Stomach (tissue), 9 donors: ENCODE data around the gene PCA3. TPM values are rescaled to one million over a fixed set of nuclear protein-coding genes. Genes with fewer than 3 reads are reported as not detected.

Source experiments
- DNase-seq, 2 donors: peaks; one replicate each; pipeline versions ENCODE4 v3.0.0 to v3.0.0-alpha.2; 2013 to 2019
- H3K27ac ChIP-seq, 5 donors: fragments of 200-600 bp in 4 of 5; sonication (generic) in 4 of 5; one replicate each; pipeline ENCODE4 v1.5.1; 2013 to 2019; ENCODE audit warnings: mild to moderate bottlenecking in 1 of 5, moderate library complexity in 1 of 5
- H3K27me3 ChIP-seq, 3 donors: fragments of 200-600 bp; sonication (generic); one replicate each; pipeline ENCODE4 v1.5.1; 2017 to 2019; ENCODE audit warnings: mixed run types in 1 of 3
- H3K36me3 ChIP-seq, 4 donors: fragments of 200-600 bp; sonication (generic); 1 replicate in 3 of 4; 2 replicates in 1 of 4; pipeline ENCODE4 v1.5.1; 2016 to 2019
- H3K4me1 ChIP-seq, 4 donors: fragments of 200-600 bp; sonication (generic); one replicate each; pipeline ENCODE4 v1.5.1; 2016 to 2019
- H3K4me3 ChIP-seq, 4 donors: fragments of 200-600 bp; sonication (generic) in 3 of 4; one replicate each; pipeline ENCODE4 v1.5.1; 2016 to 2019; ENCODE audit warnings: mild to moderate bottlenecking in 1 of 4
- H3K9me3 ChIP-seq, 4 donors: fragments of 200-600 bp; sonication (generic); one replicate each; pipeline ENCODE4 v1.5.1; 2016 to 2019
- EP300 ChIP-seq: sonication (generic); formaldehyde crosslinking; IDR thresholded peaks from one replicate; pipeline ENCODE4 v1.6.1; 2017; ENCODE audit warnings: antibody characterized with exemption
- POLR2A ChIP-seq, 4 donors: fragments of 450-650 bp; IDR thresholded peaks; one replicate each; pipeline ENCODE4 v1.6.1; 2016; ENCODE audit warnings: antibody characterized with exemption in 4 of 4, control low read depth in 2 of 4, mild to moderate bottlenecking in 1 of 4, moderate library complexity in 1 of 4
- POLR2AphosphoS5 ChIP-seq, 3 donors: sonication (generic); formaldehyde crosslinking; IDR thresholded peaks; one replicate each; pipeline ENCODE4 v1.6.1; 2016; ENCODE audit warnings: antibody characterized with exemption in 3 of 3
- WGBS, 5 donors: extraction: QIAGEN DNeasy Blood & Tissue Kit in 3 of 5; methylation state at CpG; one replicate each; pipeline versions ENCODE4 v1.1.5 to v1.1.7; 2013 to 2018; 5-methylcytosine and 5-hydroxymethylcytosine counted together
- intact Hi-C: fragments of 100-400 bp; cut with DNase I; formaldehyde crosslinking; loops from one replicate; pipeline ENCODE4 v1.15.1; 2023; ENCODE audit warnings: low total_unique reads
- polyA plus RNA-seq, 3 donors: library from polyadenylated mRNA; stranded (reverse); fragments of 200-250 nt; gene quantifications; one replicate each; pipeline ENCODE4 v1.2.3, GENCODE V29; 2013
- total RNA-seq, 5 donors: library from RNA; depleted of rRNA; stranded (reverse); fragments of >200 nt; gene quantifications; one replicate each; pipeline versions ENCODE4 v1.1.0 to v1.2.3, GENCODE V29; 2014 to 2016
- TF ChIP-seq, protein P1 (sequence below), 7 experiments: fragments of 450-650 bp in 4 of 7; fragments of 200-600 bp in 3 of 7; sonication (generic) in 3 of 7; IDR thresholded peaks; one replicate each; pipeline ENCODE4 v1.5.1; 2016 to 2019; ENCODE audit warnings: antibody characterized with exemption in 7 of 7, control low read depth in 2 of 7, mild to moderate bottlenecking in 1 of 7
- donor health status: healthy with polysubstance abuse.
- donor health status: Bipolar disorder and iron deficiency.
- donor health status: healthy.

PCA3 gene
- total and polyA plus RNA-seq, 8 donors, result 0.45 to 0.73 TPM; not detected in 6

DNA sequence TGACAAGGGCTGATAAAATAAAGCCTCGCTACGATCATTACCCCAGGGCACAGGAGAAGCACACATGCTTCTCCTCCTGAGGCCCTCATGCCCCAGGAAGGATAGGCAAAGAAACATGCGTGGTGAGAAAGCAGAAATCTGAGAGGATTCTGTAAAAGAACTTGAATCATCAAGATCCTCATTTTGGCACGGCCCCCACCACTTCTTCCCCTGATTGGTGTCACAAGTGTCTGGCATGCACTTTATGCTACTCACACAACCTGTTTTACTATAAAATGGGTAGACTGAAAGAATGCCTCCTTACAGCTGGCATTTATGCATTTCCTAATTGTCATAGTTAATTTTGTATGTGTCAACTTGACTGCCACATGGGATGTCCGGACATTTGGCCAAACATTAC, 32.1 kb downstream of the PCA3 start:
- no peaks in the 10 kb centered on the region for H3K4me1 ChIP-seq
- no peaks in the 10 kb centered on the region for H3K36me3 ChIP-seq
- 79 to 84% (median 83%) methylated on average over 5 of the region's 5 CpGs for WGBS, 5 donors
- TF ChIP-seq, protein P1, sequence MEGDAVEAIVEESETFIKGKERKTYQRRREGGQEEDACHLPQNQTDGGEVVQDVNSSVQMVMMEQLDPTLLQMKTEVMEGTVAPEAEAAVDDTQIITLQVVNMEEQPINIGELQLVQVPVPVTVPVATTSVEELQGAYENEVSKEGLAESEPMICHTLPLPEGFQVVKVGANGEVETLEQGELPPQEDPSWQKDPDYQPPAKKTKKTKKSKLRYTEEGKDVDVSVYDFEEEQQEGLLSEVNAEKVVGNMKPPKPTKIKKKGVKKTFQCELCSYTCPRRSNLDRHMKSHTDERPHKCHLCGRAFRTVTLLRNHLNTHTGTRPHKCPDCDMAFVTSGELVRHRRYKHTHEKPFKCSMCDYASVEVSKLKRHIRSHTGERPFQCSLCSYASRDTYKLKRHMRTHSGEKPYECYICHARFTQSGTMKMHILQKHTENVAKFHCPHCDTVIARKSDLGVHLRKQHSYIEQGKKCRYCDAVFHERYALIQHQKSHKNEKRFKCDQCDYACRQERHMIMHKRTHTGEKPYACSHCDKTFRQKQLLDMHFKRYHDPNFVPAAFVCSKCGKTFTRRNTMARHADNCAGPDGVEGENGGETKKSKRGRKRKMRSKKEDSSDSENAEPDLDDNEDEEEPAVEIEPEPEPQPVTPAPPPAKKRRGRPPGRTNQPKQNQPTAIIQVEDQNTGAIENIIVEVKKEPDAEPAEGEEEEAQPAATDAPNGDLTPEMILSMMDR (IDR thresholded peaks at IDR 0.05), result no peak
- TF ChIP-seq EP300 (no peak), POLR2AphosphoS5 (IDR thresholded peaks at IDR 0.05) (no peak), POLR2A (IDR thresholded peaks at IDR 0.05) (no peak)
- H3K9me3 ChIP-seq, result no peaks in the 10 kb centered on the region
- no peak overlapping the region for H3K27ac ChIP-seq
- H3K4me3 ChIP-seq, result no peak overlapping the region
- no peak for DNase-seq
- intact Hi-C loops, result no loop called here
- peaks cover 0 to 4% (median 0%) of the 10 kb centered on the region in 3 donors for H3K27me3 ChIP-seq

DNA sequence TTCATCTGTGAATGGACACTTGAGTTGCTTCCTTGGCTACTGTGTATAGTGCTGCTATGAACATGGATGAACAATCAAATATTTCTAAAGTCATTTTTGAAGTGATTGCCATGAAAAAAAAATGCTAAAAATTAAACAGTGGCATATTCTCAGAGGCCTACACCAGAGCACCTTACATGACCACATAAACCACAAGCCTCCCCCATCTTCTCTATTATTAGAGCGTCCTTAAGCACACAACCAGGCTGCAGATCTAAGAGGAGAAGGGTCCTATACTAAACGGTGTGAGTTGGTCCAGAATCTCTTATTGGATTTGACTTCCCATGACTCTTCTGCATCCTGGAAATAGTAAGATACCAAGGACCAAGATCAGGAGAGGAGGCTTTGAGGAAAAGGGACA, 34.3 kb downstream of the PCA3 start:
- WGBS, 5 donors, result 71 to 88% (median 71%) methylated on average over 2 of the region's 2 CpGs
- H3K4me3 ChIP-seq, result no peak overlapping the region
- TF ChIP-seq EP300, result no peak
- TF ChIP-seq POLR2AphosphoS5 (IDR thresholded peaks at IDR 0.05), result no peak
- TF ChIP-seq POLR2A (IDR thresholded peaks at IDR 0.05), result no peak
- TF ChIP-seq, protein P1 (IDR thresholded peaks at IDR 0.05), result no peak
- H3K4me1 ChIP-seq, result no peaks in the 10 kb centered on the region
- DNase-seq, result no peak
- H3K27ac ChIP-seq, result no peak overlapping the region
- intact Hi-C loops, result no loop called here
- H3K9me3 ChIP-seq, result no peaks in the 10 kb centered on the region
- peaks cover 0 to 6% (median 0%) of the 10 kb centered on the region in 3 donors for H3K27me3 ChIP-seq
- H3K36me3 ChIP-seq, result no peaks in the 10 kb centered on the region

DNA sequence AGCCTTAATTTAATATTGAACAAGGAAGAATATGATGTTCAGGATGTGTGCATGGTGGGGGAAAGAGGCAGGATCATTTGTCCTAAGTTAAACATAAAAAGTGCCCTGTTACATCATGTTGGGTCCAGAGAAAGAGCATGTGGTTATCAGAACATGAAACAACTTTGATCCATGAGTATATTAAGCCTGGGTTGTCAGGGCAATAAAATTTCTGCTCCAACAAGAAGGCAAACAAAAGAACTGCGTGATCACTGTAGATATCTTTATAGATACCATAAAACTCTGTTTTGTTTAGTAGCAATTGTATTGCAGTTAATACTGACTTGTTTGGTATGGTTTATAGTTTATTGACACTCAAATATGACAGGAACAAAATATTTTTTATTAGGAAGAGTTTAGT, 35.2 kb downstream of the PCA3 start:
- no peaks in the 10 kb centered on the region for H3K9me3 ChIP-seq
- H3K36me3 ChIP-seq, result no peaks in the 10 kb centered on the region
- peaks cover 0 to 9% (median 0%) of the 10 kb centered on the region in 3 donors for H3K27me3 ChIP-seq
- 51 to 70% (median 59%) methylated on average over 1 of the region's 1 CpG for WGBS, 5 donors
- no peak for DNase-seq
- no peak overlapping the region for H3K4me3 ChIP-seq
- intact Hi-C loops, result no loop called here
- H3K4me1 ChIP-seq, result no peaks in the 10 kb centered on the region
- TF ChIP-seq POLR2A (IDR thresholded peaks at IDR 0.05), result no peak
- TF ChIP-seq, protein P1 (IDR thresholded peaks at IDR 0.05), result no peak
- TF ChIP-seq EP300, result no peak
- no peak for TF ChIP-seq POLR2AphosphoS5 (IDR thresholded peaks at IDR 0.05)
- H3K27ac ChIP-seq, result no peak overlapping the region

DNA sequence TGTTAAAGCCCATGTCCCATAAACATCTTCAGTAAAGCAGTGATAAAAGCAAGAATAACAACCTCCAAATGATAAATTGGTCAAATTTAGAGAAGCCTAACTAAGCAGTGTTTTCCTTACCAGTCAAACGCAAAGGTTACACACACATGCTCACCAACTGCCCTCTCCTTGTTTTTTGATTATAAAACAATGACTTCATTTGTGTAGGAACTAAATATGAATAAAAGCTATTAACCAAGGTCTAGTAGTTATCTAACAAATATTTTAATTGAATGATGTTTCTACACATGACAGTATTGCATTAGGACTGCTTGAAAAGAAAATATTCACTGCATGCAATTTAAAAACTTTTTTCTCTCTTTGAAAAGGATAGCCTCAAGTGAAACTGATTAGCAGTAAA, 36.7 kb downstream of the PCA3 start:
- Histone ChIP-seq H3K4me1 (no peaks in the 10 kb centered on the region), H3K27ac (no peak overlapping the region), H3K4me3 (no peak overlapping the region), H3K27me3 (peaks cover 0 to 9% (median 0%) of the 10 kb centered on the region in 3 donors), H3K36me3 (no peaks in the 10 kb centered on the region), H3K9me3 (no peaks in the 10 kb centered on the region)
- WGBS, 5 donors, result 33 to 61% (median 39%) methylated on average over 1 of the region's 1 CpG
- no peak for TF ChIP-seq EP300
- TF ChIP-seq POLR2A (IDR thresholded peaks at IDR 0.05), result no peak
- no peak for TF ChIP-seq POLR2AphosphoS5 (IDR thresholded peaks at IDR 0.05)
- TF ChIP-seq, protein P1 (IDR thresholded peaks at IDR 0.05), result no peak
- no peak for DNase-seq
- intact Hi-C loops, result no loop called here
